K562 (cell line): ENCODE data around the gene CALU. TPM values are rescaled to one million over a fixed set of nuclear protein-coding genes. Genes with fewer than 3 reads are reported as not detected.

ENCODE experiments used
- CEBPZ ChIP-seq: fragments of 150-350 bp; IDR thresholded peaks from 2 replicates; pipeline ENCODE4 v1.6.1; 2014; ENCODE audit warnings: low read depth, mild to moderate bottlenecking, low read length, borderline replicate concordance
- CSDE1 ChIP-seq, 2 experiments: fragments of 450-650 bp; IDR thresholded peaks; 2 replicates each; pipeline ENCODE4 v1.6.1; 2016; ENCODE audit warnings: mild to moderate bottlenecking in 1 of 2
- KAT7 ChIP-seq: sonication (generic); formaldehyde crosslinking; IDR thresholded peaks from 2 replicates; pipeline ENCODE4 v1.8.0; 2022; ENCODE audit warnings: missing genetic modification reagents, mild to moderate bottlenecking, borderline replicate concordance
- MITF ChIP-seq: IDR thresholded peaks from 2 replicates; pipeline ENCODE4 v1.6.1; 2014; ENCODE audit warnings: antibody characterized with exemption
- NCOA1 ChIP-seq: fragments of 450-650 bp; IDR thresholded peaks from 2 replicates; pipeline ENCODE4 v1.6.1; 2016; ENCODE audit warnings: low read depth
- NR0B1 ChIP-seq: fragments of 450-650 bp; IDR thresholded peaks from one replicate; pipeline ENCODE4 v1.6.1; 2018; ENCODE audit warnings: mild to moderate bottlenecking, moderate library complexity; ENCODE audit not compliant: partially characterized antibody
- ZBTB33 ChIP-seq: sonication (generic); formaldehyde crosslinking; IDR thresholded peaks from 2 replicates; pipeline ENCODE4 v1.8.1; 2023; ENCODE audit warnings: mild to moderate bottlenecking, missing genetic modification reagents
- ZFP91 ChIP-seq: sonication (generic); formaldehyde crosslinking; IDR thresholded peaks from 2 replicates; pipeline ENCODE4 v1.8.0; 2022; ENCODE audit warnings: mild to moderate bottlenecking, missing genetic modification reagents
- ZNF586 ChIP-seq: fragments of 450-650 bp; formaldehyde crosslinking; conservative IDR thresholded peaks from 2 replicates; pipeline ENCODE4 v1.4.0; 2020; ENCODE audit warnings: mild to moderate bottlenecking, moderate library complexity
- ZNF609 ChIP-seq: sonication (generic); formaldehyde crosslinking; IDR thresholded peaks from 2 replicates; pipeline ENCODE4 v1.8.1; 2023; ENCODE audit warnings: missing genetic modification reagents, mild to moderate bottlenecking, borderline replicate concordance
- ZNF76 ChIP-seq: fragments of 250-450 bp; sonication (Bioruptor Pico); IDR thresholded peaks from 2 replicates; pipeline ENCODE4 v1.4.0; 2020; ENCODE audit warnings: mild to moderate bottlenecking, moderate library complexity, borderline replicate concordance
- polyA plus RNA-seq, 8 experiments: library from polyadenylated mRNA; depleted of rRNA in 4 of 8; stranded (reverse) in 5 of 8; unstranded in 3 of 8; fragments of >200 nt; fragmentation: Nextera tagmentation in 2 of 8; fragmentation: Illumina TruSeq in 1 of 8; extraction: Ambion mirVana in 2 of 8; extraction: Trizol in 1 of 8; gene quantifications; 2 replicates each; pipeline versions ENCODE4 v1.2.1 to v1.2.3, GENCODE V29; 2011 to 2014; ENCODE audit warnings: inconsistent platforms in 1 of 8, missing spikeins in 1 of 8
- total RNA-seq, 7 experiments: library from RNA; depleted of rRNA in 6 of 7; stranded (reverse); fragments of >200 nt in 6 of 7; fragmentation: Illumina TruSeq in 2 of 7; extraction: Trizol in 2 of 7; gene quantifications; 2 replicates each; pipeline versions ENCODE4 v1.2.1 to v1.2.3, GENCODE V29; 2011 to 2021; ENCODE audit warnings: low replicate concordance in 1 of 7

Gene CALU
- total and polyA plus RNA-seq, 9 of the 15 experiments (the other 6 are each of a cell fraction or from before 2014, with no cell fraction given), result 166 to 286 (median 215) TPM

GRCh38 chr7:128697302-128697905, 41.8 kb upstream of the CALU start (continued):
- TF ChIP-seq NCOA1 (peak; percentile 78), CEBPZ (no peak), NR0B1 (no peak), ZFP91 (CRISPR knock-in tag) (0 out of 2 replicates have a peak, but pooled peaks have one; percentile 32), CSDE1 (IDR thresholded peaks at IDR 0.05) (no peak), ZBTB33 (CRISPR knock-in tag) (0 out of 2 replicates have a peak, but pooled peaks have one; percentile 36), ZNF609 (no peak), KAT7 (CRISPR knock-in tag) (0 out of 2 replicates have a peak, but pooled peaks have one; percentile 38), MITF (peak; percentile 50), ZNF76 (CRISPR knock-in tag) (no peak), ZNF586 (CRISPR knock-in tag) (no peak)
